Measurements from ENCODE around the gene MYO18B.

GRCh38 chr22:25882360-25882759 lies 140.4 kb downstream of the MYO18B start:
- TF ChIP-seq CTCF (IDR thresholded peaks at IDR 0.05) (no peak), POLR2A (IDR thresholded peaks at IDR 0.05) (no peak), POLR2AphosphoS5 (IDR thresholded peaks at IDR 0.05; ENCODE audit: insufficient read depth in 1 of 2, low read depth in 1 of 2) (no peak)

Data from vagina (tissue), 2 donors.